PC-3 (cell line): ENCODE measurements around the gene HIBADH. TPM values are rescaled to one million over a fixed set of nuclear protein-coding genes. Genes with fewer than 3 reads are reported as not detected.
A peak's percentile ranks its signal among the peaks of the same experiment; 100 is the strongest.
"Not testable (repeated sequence)": the region's sequence is repeated elsewhere in the genome, so short reads cannot be mapped to it uniquely, and the experiment has no call there.

ENCODE experiments used
- ATAC-seq: fragments of 200-7000 bp; cut with Tn5 transposase; 2 replicates; pipeline ENCODE4 v1.9.1; 2020; ENCODE audit warnings: mild to moderate bottlenecking, moderate library complexity
- BruUV-seq: library from RNA; stranded (reverse); fragments of 400-500 nt; replicated peaks from 2 replicates; lab custom pipeline; 2021; lab: Mats Ljungman, UMichigan
- CTCF ChIA-PET: fragments of 300-600 bp; sonication (Branson Sonifier 250); formaldehyde crosslinking; loops from one replicate; lab custom pipeline; 2022; ENCODE audit warnings: antibody characterized with exemption; lab: Charles Lee
- POLR2A ChIA-PET: fragments of 300-600 bp; sonication (Branson Sonifier 250); formaldehyde crosslinking; loops from one replicate; lab custom pipeline; 2022; ENCODE audit warnings: antibody characterized with exemption; ENCODE audit not compliant: unreplicated experiment; lab: Charles Lee
- DNase-seq: peaks from one replicate; pipeline ENCODE4 v3.0.0-alpha.2; 2015
- H2AFZ ChIP-seq: fragments of 300-600 bp; sonication (generic); 2 replicates; pipeline ENCODE4 v1.6.0; 2016; ENCODE audit warnings: antibody characterized with exemption, low read length
- H3F3A ChIP-seq: fragments of 300-600 bp; sonication (generic); one replicate; pipeline ENCODE4 v1.6.0; 2017; ENCODE audit warnings: antibody characterized with exemption, low read length, control low read depth, mild to moderate bottlenecking; ENCODE audit not compliant: unreplicated experiment
- H3K27ac ChIP-seq: fragments of 300-600 bp; sonication (generic); 2 replicates; pipeline ENCODE4 v1.5.1; 2016; ENCODE audit warnings: mild to moderate bottlenecking, low read length
- H3K27me3 ChIP-seq: fragments of 300-600 bp; sonication (generic); 2 replicates; pipeline ENCODE4 v1.6.1; 2016; ENCODE audit warnings: low read length, mixed read lengths
- H3K36me3 ChIP-seq: fragments of 300-600 bp; sonication (generic); 2 replicates; pipeline ENCODE4 v1.6.1; 2016; ENCODE audit warnings: low read depth, mixed run types, low read length, mixed read lengths
- H3K4me1 ChIP-seq: fragments of 300-600 bp; sonication (generic); 2 replicates; pipeline ENCODE4 v1.5.1; 2016; ENCODE audit warnings: low read length; ENCODE audit not compliant: insufficient read depth
- H3K4me2 ChIP-seq: fragments of 300-600 bp; sonication (generic); 2 replicates; pipeline ENCODE4 v1.6.0; 2016; ENCODE audit warnings: low read length
- H3K4me3 ChIP-seq: fragments of 300-600 bp; sonication (generic); 2 replicates; pipeline ENCODE4 v1.5.1; 2016; ENCODE audit warnings: mild to moderate bottlenecking, low read length, mixed read lengths
- H3K79me2 ChIP-seq: fragments of 300-600 bp; sonication (generic); 2 replicates; pipeline ENCODE4 v1.6.1; 2017; ENCODE audit warnings: low read length, mixed read lengths
- H3K9ac ChIP-seq: fragments of 300-600 bp; sonication (generic); 2 replicates; pipeline ENCODE4 v1.6.0; 2016; ENCODE audit warnings: mild to moderate bottlenecking, low read length
- H3K9me2 ChIP-seq: fragments of 300-600 bp; sonication (generic); replicated peaks from 2 replicates; pipeline ENCODE4 v1.6.1; 2016; ENCODE audit warnings: mixed run types, low read length, mixed read lengths
- H3K9me3 ChIP-seq: fragments of 300-600 bp; sonication (generic); 2 replicates; pipeline ENCODE4 v1.6.1; 2016; ENCODE audit warnings: low read length, mixed read lengths
- H4K20me1 ChIP-seq: fragments of 300-600 bp; sonication (generic); 2 replicates; pipeline ENCODE4 v1.6.1; 2016; ENCODE audit warnings: low read length, mixed read lengths
- EZH2 ChIP-seq: fragments of 300-600 bp; sonication (generic); IDR thresholded peaks from one replicate; pipeline ENCODE4 v1.6.1; 2017; ENCODE audit warnings: antibody characterized with exemption, mild to moderate bottlenecking, low read length; ENCODE audit not compliant: unreplicated experiment
- EZH2phosphoT487 ChIP-seq: fragments of 300-600 bp; sonication (generic); IDR thresholded peaks from 2 replicates; pipeline ENCODE4 v1.6.1; 2018; ENCODE audit warnings: mild to moderate bottlenecking, antibody characterized with exemption, low read length, borderline replicate concordance
- intact Hi-C: fragments of 100-400 bp; cut with micrococcal nuclease; formaldehyde crosslinking; loops from 2 replicates; pipeline ENCODE4 v1.9.0; 2023
- total RNA-seq: library from RNA; depleted of rRNA; stranded (reverse); fragments of >200 nt; gene quantifications from 2 replicates; pipeline ENCODE4 v1.2.3, GENCODE V29; 2014
- TF ChIP-seq, protein P1 (sequence below): fragments of 300-600 bp; sonication (generic); conservative IDR thresholded peaks from 2 replicates; pipeline ENCODE4 v1.5.1; 2017; ENCODE audit warnings: antibody characterized with exemption, low read depth, mild to moderate bottlenecking, low read length

HIBADH gene
- total RNA-seq, 1 experiment from 2014 or later = 45.8 TPM

DNA sequence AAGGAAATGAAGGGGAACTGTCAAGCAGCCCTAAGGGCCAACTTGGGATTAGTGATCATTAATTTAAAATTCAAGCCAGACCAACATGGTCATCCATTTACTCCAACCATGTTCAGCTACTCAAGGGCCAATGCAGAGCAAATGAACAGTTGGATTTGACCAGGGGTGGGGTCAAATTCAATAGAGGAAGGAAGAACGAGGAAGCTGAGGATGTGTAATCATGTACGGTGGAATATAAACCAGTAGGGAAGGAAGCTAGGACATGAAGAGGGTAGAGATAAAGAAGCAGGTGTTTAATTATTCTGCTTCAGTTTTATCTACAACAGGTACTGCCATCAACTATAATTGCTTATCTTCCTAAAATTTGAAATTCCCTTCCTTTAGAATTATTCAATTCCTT lies 81.6 kb downstream of the HIBADH start:
- CTCF ChIA-PET = interaction anchor here (0.5 kb wide), 1 partner anchor 16 kb away, joined by 5 read pairs; no protein-coding TSS in a partner anchor

DNA sequence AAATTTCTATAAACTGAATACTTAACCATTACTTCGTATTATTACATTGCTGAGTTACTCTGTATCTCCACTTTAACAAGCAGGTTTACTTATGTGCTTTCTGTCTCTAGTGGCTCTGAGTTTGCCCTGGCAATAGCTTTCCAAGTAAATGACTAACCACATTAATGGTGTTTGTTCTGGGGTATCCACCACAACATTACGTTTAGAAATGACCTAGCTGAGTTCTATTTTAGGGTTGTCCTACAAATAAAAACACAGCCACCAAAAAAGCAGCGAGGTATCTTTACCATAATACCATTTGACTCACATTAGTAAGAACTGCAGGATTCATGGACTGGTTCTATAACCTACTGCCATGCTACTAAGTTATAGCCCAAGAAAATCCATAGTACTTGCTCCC lies 83.1 kb downstream of the HIBADH start:
- peak overlapping the region; percentile 9; the same call in 1 of the 2 replicates for H3K27ac ChIP-seq
- no peak overlapping the region for H3K9ac ChIP-seq
- DNase-seq (peak; percentile 39), ATAC-seq (peak; percentile 94)
- no peaks in the 10 kb centered on the region for H3K9me2 ChIP-seq
- H3K36me3 ChIP-seq = no peaks in the 10 kb centered on the region
- H2AFZ ChIP-seq = no peak overlapping the region
- CTCF ChIA-PET = interaction anchor here (0.6 kb wide), 1 partner anchor 445 kb away, joined by 3 read pairs; no protein-coding TSS in a partner anchor
- no peak overlapping the region for H3K4me3 ChIP-seq
- H3K79me2 ChIP-seq = no peaks in the 10 kb centered on the region
- H3K4me2 ChIP-seq = no peak overlapping the region
- POLR2A ChIA-PET = interaction anchor here (0.5 to 0.7 kb wide), 3 partner anchors 159 to 380 kb away, joined by 3 to 5 read pairs (median 3); no protein-coding TSS in a partner anchor
- peaks cover 11% of the 10 kb centered on the region for H3K4me1 ChIP-seq
- no TSS peak for BruUV-seq
- H4K20me1 ChIP-seq = no peaks in the 10 kb centered on the region
- H3K9me3 ChIP-seq = no peaks in the 10 kb centered on the region
- intact Hi-C loops = loop anchor here (1.0 to 5.0 kb wide), 3 partner anchors 27 to 341 kb away; no protein-coding TSS in a partner anchor
- TF ChIP-seq, protein P1, sequence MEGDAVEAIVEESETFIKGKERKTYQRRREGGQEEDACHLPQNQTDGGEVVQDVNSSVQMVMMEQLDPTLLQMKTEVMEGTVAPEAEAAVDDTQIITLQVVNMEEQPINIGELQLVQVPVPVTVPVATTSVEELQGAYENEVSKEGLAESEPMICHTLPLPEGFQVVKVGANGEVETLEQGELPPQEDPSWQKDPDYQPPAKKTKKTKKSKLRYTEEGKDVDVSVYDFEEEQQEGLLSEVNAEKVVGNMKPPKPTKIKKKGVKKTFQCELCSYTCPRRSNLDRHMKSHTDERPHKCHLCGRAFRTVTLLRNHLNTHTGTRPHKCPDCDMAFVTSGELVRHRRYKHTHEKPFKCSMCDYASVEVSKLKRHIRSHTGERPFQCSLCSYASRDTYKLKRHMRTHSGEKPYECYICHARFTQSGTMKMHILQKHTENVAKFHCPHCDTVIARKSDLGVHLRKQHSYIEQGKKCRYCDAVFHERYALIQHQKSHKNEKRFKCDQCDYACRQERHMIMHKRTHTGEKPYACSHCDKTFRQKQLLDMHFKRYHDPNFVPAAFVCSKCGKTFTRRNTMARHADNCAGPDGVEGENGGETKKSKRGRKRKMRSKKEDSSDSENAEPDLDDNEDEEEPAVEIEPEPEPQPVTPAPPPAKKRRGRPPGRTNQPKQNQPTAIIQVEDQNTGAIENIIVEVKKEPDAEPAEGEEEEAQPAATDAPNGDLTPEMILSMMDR = no peak
- TF ChIP-seq EZH2 = no peak
- no peak for TF ChIP-seq EZH2phosphoT487
- no peaks in the 10 kb centered on the region for H3F3A ChIP-seq
- no peaks in the 10 kb centered on the region for H3K27me3 ChIP-seq

More for the DNA sequence above, 81.6 kb downstream of the HIBADH start:
- Histone ChIP-seq H3F3A (no peaks in the 10 kb centered on the region), H3K9me3 (no peaks in the 10 kb centered on the region), H3K36me3 (no peaks in the 10 kb centered on the region), H3K9me2 (no peaks in the 10 kb centered on the region), H3K27me3 (no peaks in the 10 kb centered on the region), H3K4me2 (no peak overlapping the region), H3K4me1 (peaks cover 11% of the 10 kb centered on the region), H2AFZ (no peak overlapping the region), H3K4me3 (no peak overlapping the region), H3K79me2 (no peaks in the 10 kb centered on the region), H3K27ac (no peak overlapping the region), H4K20me1 (no peaks in the 10 kb centered on the region), H3K9ac (no peak overlapping the region)
- intact Hi-C loops = no loop called here
- TF ChIP-seq EZH2 (no peak), EZH2phosphoT487 (no peak)
- TF ChIP-seq, protein P1 = no peak
- no peak for ATAC-seq
- POLR2A ChIA-PET = no interaction called here
- BruUV-seq = no TSS peak
- DNase-seq = no peak

DNA sequence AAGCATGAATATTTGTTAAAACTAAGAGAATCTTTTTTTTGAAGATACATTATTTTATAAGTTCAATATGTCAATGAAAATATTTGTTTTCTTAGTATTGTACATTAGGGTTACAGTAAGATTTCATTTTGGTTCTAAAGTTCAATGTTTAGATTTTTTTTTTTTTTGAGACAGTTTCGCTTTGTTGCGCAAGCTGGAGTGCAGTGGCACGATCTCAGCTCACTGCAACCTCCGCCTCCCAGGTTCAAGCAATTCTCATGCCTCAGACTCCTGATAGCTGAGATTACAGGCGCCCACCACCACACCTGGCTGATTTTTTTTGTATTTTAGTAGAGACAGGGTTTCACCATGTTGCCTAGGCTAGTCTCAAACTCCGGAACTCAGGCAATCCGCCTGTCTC lies 84.5 kb downstream of the HIBADH start:
- not testable (repeated sequence) for H3K27me3 ChIP-seq, H3K9me2 ChIP-seq, H3K36me3 ChIP-seq, H3K79me2 ChIP-seq, H4K20me1 ChIP-seq, H3K9me3 ChIP-seq, H3K4me3 ChIP-seq, H2AFZ ChIP-seq, H3K9ac ChIP-seq, ATAC-seq, BruUV-seq, H3K27ac ChIP-seq, H3F3A ChIP-seq, DNase-seq, H3K4me2 ChIP-seq
- intact Hi-C loops = loop anchor here (2.0 to 5.0 kb wide), 2 partner anchors 136 to 343 kb away; no protein-coding TSS in a partner anchor
- ChIA-PET CTCF (interaction anchor here (0.6 to 0.7 kb wide), 2 partner anchors 368 to 467 kb away, joined by 3 read pairs; no protein-coding TSS in a partner anchor), POLR2A (interaction anchor here (0.6 kb wide), 1 partner anchor 383 kb away, joined by 9 read pairs; no protein-coding TSS in a partner anchor)
- peaks cover 11% of the 10 kb centered on the region for H3K4me1 ChIP-seq
